DMS53 (cell line): ENCODE data around the gene TLR10.
A peak's percentile ranks its signal among the peaks of the same experiment; 100 is the strongest.
"Not testable (repeated sequence)": the region's sequence is repeated elsewhere in the genome, so short reads cannot be mapped to it uniquely, and the experiment has no call there.

Experiments
- DNase-seq: peaks from one replicate; lab custom pipeline; 2025; lab: John Stamatoyannopoulos, UW

Gene TLR10

GRCh38 chr4:38800961-38801450, 18.2 kb upstream of the TLR10 start:
- no peak for DNase-seq

GRCh38 chr4:38800366-38800765, 17.6 kb upstream of the TLR10 start:
- DNase-seq = no peak

- DNase-seq = no peak
Measured at GRCh38 chr4:38795087-38795486, 12.3 kb upstream of the TLR10 start.

- DNase-seq = no peak
Measured at GRCh38 chr4:38794051-38794450, 11.3 kb upstream of the TLR10 start.

- DNase-seq = no peak
Measured at GRCh38 chr4:38791010-38791409, 8.2 kb upstream of the TLR10 start.

- peak; percentile 30 for DNase-seq
Measured at GRCh38 chr4:38788317-38788716, 5.5 kb upstream of the TLR10 start.

GRCh38 chr4:38787693-38788092, 4.9 kb upstream of the TLR10 start:
- DNase-seq = peak; percentile 55

- DNase-seq = no peak
Measured at GRCh38 chr4:38785901-38786402, 3.2 kb upstream of the TLR10 start.

GRCh38 chr4:38785041-38785790, 2.4 kb upstream of the TLR10 start:
- no peak for DNase-seq

- no peak for DNase-seq
Measured at GRCh38 chr4:38784141-38784540, 1.4 kb upstream of the TLR10 start.

GRCh38 chr4:38783109-38783460, 295 bp upstream of the TLR10 start:
- no peak for DNase-seq

- no peak for DNase-seq
Measured at GRCh38 chr4:38781854-38782261, 932 bp downstream of the TLR10 start.

- no peak for DNase-seq
Measured at GRCh38 chr4:38780833-38781484, 1.8 kb downstream of the TLR10 start.

GRCh38 chr4:38779790-38780189, 3.0 kb downstream of the TLR10 start:
- DNase-seq = no peak

- not testable (repeated sequence) for DNase-seq
Measured at GRCh38 chr4:38777925-38778324, 4.9 kb downstream of the TLR10 start.

- DNase-seq = no peak
Measured at GRCh38 chr4:38775326-38775725, 7.5 kb downstream of the TLR10 start.

GRCh38 chr4:38774181-38774955, 8.4 kb downstream of the TLR10 start:
- DNase-seq = no peak

- not testable (repeated sequence) for DNase-seq
Measured at GRCh38 chr4:38770281-38770680, 12.5 kb downstream of the TLR10 start.

- no peak for DNase-seq
Measured at GRCh38 chr4:38769857-38770256, 12.9 kb downstream of the TLR10 start.

- DNase-seq = no peak
Measured at GRCh38 chr4:38769441-38769840, 13.3 kb downstream of the TLR10 start.

- no peak for DNase-seq
Measured at GRCh38 chr4:38768968-38769394, 13.8 kb downstream of the TLR10 start.

- not testable (repeated sequence) for DNase-seq
Measured at GRCh38 chr4:38766940-38767339, 15.8 kb downstream of the TLR10 start.

- DNase-seq = no peak
Measured at GRCh38 chr4:38765382-38765781, 17.4 kb downstream of the TLR10 start.
